Neural cell (in vitro differentiated cells): ENCODE data around the gene ZNF490. TPM values are rescaled to one million over a fixed set of nuclear protein-coding genes. Genes with fewer than 3 reads are reported as not detected.

Experiments
- H2AFZ ChIP-seq: fragments of 200-600, 300-800 bp; sonication (generic), shearing (Covaris generic); 2 replicates; pipeline ENCODE4 v1.6.0; 2014; ENCODE audit warnings: low read depth, mild to moderate bottlenecking, antibody characterized with exemption, low read length, moderate library complexity
- H3F3A ChIP-seq: fragments of 200-600 bp; shearing (Covaris generic); 2 replicates; pipeline ENCODE4 v1.6.1; 2016; ENCODE audit warnings: mild to moderate bottlenecking, moderate library complexity, mixed read lengths, antibody characterized with exemption, low read length; ENCODE audit not compliant: insufficient read depth, poor library complexity, severe bottlenecking
- H3K27ac ChIP-seq: fragments of 200-600, 300-800 bp; sonication (generic), shearing (Covaris generic); 2 replicates; pipeline ENCODE4 v1.5.1; 2014; ENCODE audit warnings: mild to moderate bottlenecking, low read length, moderate library complexity
- H3K27me3 ChIP-seq: fragments of 300-800, 200-600 bp; sonication (generic), shearing (Covaris generic); 2 replicates; pipeline ENCODE4 v1.6.0; 2014; ENCODE audit warnings: mild to moderate bottlenecking, low read depth, low read length, moderate library complexity; ENCODE audit not compliant: insufficient read depth
- H3K36me3 ChIP-seq: fragments of 300-800, 200-600 bp; sonication (generic), shearing (Covaris generic); 2 replicates; pipeline ENCODE4 v1.5.1; 2014; ENCODE audit warnings: mild to moderate bottlenecking, antibody characterized with exemption, low read length, moderate library complexity; ENCODE audit not compliant: insufficient read depth
- H3K4me2 ChIP-seq: fragments of 300-800, 200-600 bp; sonication (generic), shearing (Covaris generic); 2 replicates; pipeline ENCODE4 v1.6.0; 2014; ENCODE audit warnings: mild to moderate bottlenecking, low read length
- H3K4me3 ChIP-seq: fragments of 300-800, 200-600 bp; sonication (generic), shearing (Covaris generic); 2 replicates; pipeline ENCODE4 v1.5.1; 2014; ENCODE audit warnings: mild to moderate bottlenecking, low read length, moderate library complexity
- H3K79me2 ChIP-seq: fragments of 200-600 bp; shearing (Covaris generic); replicated peaks from 2 replicates; pipeline ENCODE4 v1.6.0; 2014; ENCODE audit warnings: mild to moderate bottlenecking, low read length, moderate library complexity; ENCODE audit not compliant: insufficient read depth
- H3K9ac ChIP-seq: fragments of 300-800, 200-600 bp; sonication (generic), shearing (Covaris generic); 2 replicates; pipeline ENCODE4 v1.6.1; 2016; ENCODE audit warnings: mild to moderate bottlenecking, low read length, mixed read lengths
- H3K9me2 ChIP-seq: fragments of 200-600 bp; shearing (Covaris generic); 2 replicates; pipeline ENCODE4 v1.6.1; 2016; ENCODE audit warnings: mild to moderate bottlenecking, low read length, mixed read lengths; ENCODE audit not compliant: insufficient read depth
- H3K9me3 ChIP-seq: fragments of 200-600, 300-800 bp; sonication (generic), shearing (Covaris generic); 2 replicates; pipeline ENCODE4 v1.6.1; 2016; ENCODE audit warnings: mild to moderate bottlenecking, mixed run types, low read length, moderate library complexity, mixed read lengths
- H4K20me1 ChIP-seq: fragments of 200-600 bp; shearing (Covaris generic); 2 replicates; pipeline ENCODE4 v1.6.1; 2016; ENCODE audit warnings: mild to moderate bottlenecking, mixed run types; ENCODE audit not compliant: insufficient read depth
- EP300 ChIP-seq: fragments of 450-650 bp; conservative IDR thresholded peaks from 2 replicates; pipeline ENCODE4 v1.6.1; 2014; ENCODE audit warnings: antibody characterized with exemption, mild to moderate bottlenecking, moderate library complexity; ENCODE audit not compliant: poor library complexity, severe bottlenecking
- EZH2 ChIP-seq: fragments of 200-600, 300-800 bp; shearing (Covaris generic), sonication (generic); IDR thresholded peaks from 2 replicates; pipeline ENCODE4 v1.6.1; 2014; ENCODE audit warnings: antibody characterized with exemption, low read length, borderline replicate concordance, mild to moderate bottlenecking; ENCODE audit not compliant: insufficient read depth, poor library complexity, severe bottlenecking
- MXI1 ChIP-seq: fragments of 450-650 bp; conservative IDR thresholded peaks from 2 replicates; pipeline ENCODE4 v1.6.1; 2014; ENCODE audit warnings: antibody characterized with exemption, mild to moderate bottlenecking; ENCODE audit not compliant: poor library complexity, severe bottlenecking
- POLR2AphosphoS5 ChIP-seq: IDR thresholded peaks from 2 replicates; pipeline ENCODE4 v1.6.1; 2012
- RAD21 ChIP-seq: fragments of 450-650 bp; conservative IDR thresholded peaks from 2 replicates; pipeline ENCODE4 v1.6.1; 2014; ENCODE audit warnings: antibody characterized with exemption, mild to moderate bottlenecking, moderate library complexity
- SMC3 ChIP-seq: fragments of 450-650 bp; conservative IDR thresholded peaks from 2 replicates; pipeline ENCODE4 v1.6.1; 2014; ENCODE audit warnings: antibody characterized with exemption, mild to moderate bottlenecking, moderate library complexity; ENCODE audit not compliant: poor library complexity
- TAF1 ChIP-seq: IDR thresholded peaks from 2 replicates; pipeline ENCODE4 v1.6.1; 2012; ENCODE audit warnings: low read depth
- polyA plus RNA-seq: library from polyadenylated mRNA; depleted of rRNA; stranded (reverse); fragments of >200 nt; gene quantifications from 2 replicates; pipeline ENCODE4 v1.2.3, GENCODE V29; 2014
- TF ChIP-seq, protein P1 (sequence below): fragments of 450-650 bp; IDR thresholded peaks from 2 replicates; pipeline ENCODE4 v1.5.1; 2014; ENCODE audit warnings: antibody characterized with exemption, mild to moderate bottlenecking, moderate library complexity; ENCODE audit not compliant: poor library complexity, severe bottlenecking
- TF ChIP-seq, protein P2 (sequence below): IDR thresholded peaks from 2 replicates; pipeline ENCODE4 v1.6.1; 2012; ENCODE audit warnings: borderline replicate concordance

Gene ZNF490
- polyA plus RNA-seq, 1 donor from 2014 or later = 6.1 TPM

DNA sequence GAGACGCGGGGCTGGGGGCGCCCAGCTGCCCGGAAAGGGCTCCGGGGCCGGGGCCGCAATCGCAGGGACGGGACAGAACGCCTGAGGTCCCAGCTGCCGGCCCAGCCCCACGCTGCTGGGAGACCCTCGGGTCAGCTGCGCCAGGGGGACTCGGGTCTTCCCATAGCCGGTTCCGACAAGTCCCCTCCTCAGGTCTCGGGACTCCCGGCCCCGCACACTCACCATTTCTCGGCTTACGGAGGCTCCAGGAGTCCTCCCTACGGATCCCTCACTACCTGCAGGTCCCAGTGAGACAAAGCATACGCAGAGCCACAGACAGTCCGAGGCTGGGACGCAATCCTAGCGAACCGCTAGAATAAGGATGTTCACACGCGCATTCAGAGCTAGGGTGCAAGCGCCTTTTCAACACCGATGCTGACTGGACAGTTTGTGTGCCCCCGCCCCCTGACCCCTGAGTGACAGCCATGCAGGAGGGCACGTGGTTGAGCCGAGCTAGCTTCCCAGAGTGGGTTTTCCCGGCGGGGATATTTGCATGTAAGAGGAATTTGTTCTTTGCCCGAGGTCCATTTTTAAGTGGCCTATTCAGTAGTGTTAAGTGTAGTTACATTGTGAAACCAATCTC, 13.6 kb downstream of the ZNF490 start:
- no peak overlapping the region for H2AFZ ChIP-seq
- H3F3A ChIP-seq = no peaks in the 10 kb centered on the region
- TF ChIP-seq EP300 (no peak), EZH2 (no peak), MXI1 (no peak), RAD21 (no peak), TAF1 (no peak), SMC3 (no peak), POLR2AphosphoS5 (no peak)
- TF ChIP-seq, protein P1, sequence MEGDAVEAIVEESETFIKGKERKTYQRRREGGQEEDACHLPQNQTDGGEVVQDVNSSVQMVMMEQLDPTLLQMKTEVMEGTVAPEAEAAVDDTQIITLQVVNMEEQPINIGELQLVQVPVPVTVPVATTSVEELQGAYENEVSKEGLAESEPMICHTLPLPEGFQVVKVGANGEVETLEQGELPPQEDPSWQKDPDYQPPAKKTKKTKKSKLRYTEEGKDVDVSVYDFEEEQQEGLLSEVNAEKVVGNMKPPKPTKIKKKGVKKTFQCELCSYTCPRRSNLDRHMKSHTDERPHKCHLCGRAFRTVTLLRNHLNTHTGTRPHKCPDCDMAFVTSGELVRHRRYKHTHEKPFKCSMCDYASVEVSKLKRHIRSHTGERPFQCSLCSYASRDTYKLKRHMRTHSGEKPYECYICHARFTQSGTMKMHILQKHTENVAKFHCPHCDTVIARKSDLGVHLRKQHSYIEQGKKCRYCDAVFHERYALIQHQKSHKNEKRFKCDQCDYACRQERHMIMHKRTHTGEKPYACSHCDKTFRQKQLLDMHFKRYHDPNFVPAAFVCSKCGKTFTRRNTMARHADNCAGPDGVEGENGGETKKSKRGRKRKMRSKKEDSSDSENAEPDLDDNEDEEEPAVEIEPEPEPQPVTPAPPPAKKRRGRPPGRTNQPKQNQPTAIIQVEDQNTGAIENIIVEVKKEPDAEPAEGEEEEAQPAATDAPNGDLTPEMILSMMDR = no peak
- TF ChIP-seq, protein P2, sequence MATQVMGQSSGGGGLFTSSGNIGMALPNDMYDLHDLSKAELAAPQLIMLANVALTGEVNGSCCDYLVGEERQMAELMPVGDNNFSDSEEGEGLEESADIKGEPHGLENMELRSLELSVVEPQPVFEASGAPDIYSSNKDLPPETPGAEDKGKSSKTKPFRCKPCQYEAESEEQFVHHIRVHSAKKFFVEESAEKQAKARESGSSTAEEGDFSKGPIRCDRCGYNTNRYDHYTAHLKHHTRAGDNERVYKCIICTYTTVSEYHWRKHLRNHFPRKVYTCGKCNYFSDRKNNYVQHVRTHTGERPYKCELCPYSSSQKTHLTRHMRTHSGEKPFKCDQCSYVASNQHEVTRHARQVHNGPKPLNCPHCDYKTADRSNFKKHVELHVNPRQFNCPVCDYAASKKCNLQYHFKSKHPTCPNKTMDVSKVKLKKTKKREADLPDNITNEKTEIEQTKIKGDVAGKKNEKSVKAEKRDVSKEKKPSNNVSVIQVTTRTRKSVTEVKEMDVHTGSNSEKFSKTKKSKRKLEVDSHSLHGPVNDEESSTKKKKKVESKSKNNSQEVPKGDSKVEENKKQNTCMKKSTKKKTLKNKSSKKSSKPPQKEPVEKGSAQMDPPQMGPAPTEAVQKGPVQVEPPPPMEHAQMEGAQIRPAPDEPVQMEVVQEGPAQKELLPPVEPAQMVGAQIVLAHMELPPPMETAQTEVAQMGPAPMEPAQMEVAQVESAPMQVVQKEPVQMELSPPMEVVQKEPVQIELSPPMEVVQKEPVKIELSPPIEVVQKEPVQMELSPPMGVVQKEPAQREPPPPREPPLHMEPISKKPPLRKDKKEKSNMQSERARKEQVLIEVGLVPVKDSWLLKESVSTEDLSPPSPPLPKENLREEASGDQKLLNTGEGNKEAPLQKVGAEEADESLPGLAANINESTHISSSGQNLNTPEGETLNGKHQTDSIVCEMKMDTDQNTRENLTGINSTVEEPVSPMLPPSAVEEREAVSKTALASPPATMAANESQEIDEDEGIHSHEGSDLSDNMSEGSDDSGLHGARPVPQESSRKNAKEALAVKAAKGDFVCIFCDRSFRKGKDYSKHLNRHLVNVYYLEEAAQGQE = no peak
- no peak overlapping the region for H3K4me2 ChIP-seq
- H3K9ac ChIP-seq = no peak overlapping the region
- no peaks in the 10 kb centered on the region for H4K20me1 ChIP-seq
- no peak overlapping the region for H3K27ac ChIP-seq
- H3K4me3 ChIP-seq = no peak overlapping the region
- H3K9me2 ChIP-seq = no peaks in the 10 kb centered on the region
- H3K9me3 ChIP-seq = no peaks in the 10 kb centered on the region
- H3K79me2 ChIP-seq = no peaks in the 10 kb centered on the region
- no peaks in the 10 kb centered on the region for H3K27me3 ChIP-seq
- H3K36me3 ChIP-seq = no peaks in the 10 kb centered on the region

DNA sequence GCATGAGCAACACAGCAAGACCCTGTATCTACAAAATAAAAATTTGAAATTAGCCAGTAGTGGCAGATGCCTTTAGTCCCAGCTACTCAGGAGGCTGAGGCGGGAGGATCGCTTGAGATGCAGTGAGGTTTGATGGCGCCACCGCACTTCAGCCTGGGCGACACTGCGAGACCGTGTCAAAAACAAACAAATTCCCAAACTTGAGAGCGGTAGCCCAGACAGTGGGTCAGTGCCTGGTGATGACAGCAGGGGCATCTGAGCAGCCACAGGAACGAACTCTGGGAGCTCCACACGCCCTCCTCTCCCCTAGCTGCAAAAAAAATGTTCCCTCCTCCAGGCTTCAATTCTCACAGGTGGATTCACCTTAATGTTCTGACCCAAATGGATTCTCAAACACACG, 14.1 kb downstream of the ZNF490 start:
- no peak overlapping the region for H3K4me2 ChIP-seq
- no peak overlapping the region for H3K4me3 ChIP-seq
- TF ChIP-seq, protein P2 = no peak
- TF ChIP-seq POLR2AphosphoS5 (no peak), SMC3 (no peak), EP300 (no peak), MXI1 (no peak), TAF1 (no peak), EZH2 (no peak), RAD21 (no peak)
- TF ChIP-seq, protein P1 = no peak
- H3K79me2 ChIP-seq = no peaks in the 10 kb centered on the region
- H3K9ac ChIP-seq = no peak overlapping the region
- no peaks in the 10 kb centered on the region for H3K36me3 ChIP-seq
- H3K27ac ChIP-seq = no peak overlapping the region
- H4K20me1 ChIP-seq = no peaks in the 10 kb centered on the region
- no peak overlapping the region for H2AFZ ChIP-seq
- H3K9me3 ChIP-seq = no peaks in the 10 kb centered on the region
- no peaks in the 10 kb centered on the region for H3F3A ChIP-seq
- H3K27me3 ChIP-seq = no peaks in the 10 kb centered on the region
- H3K9me2 ChIP-seq = no peaks in the 10 kb centered on the region
